GM18511 (cell line): ENCODE results near the gene FAM83G.
"Not testable (repeated sequence)": the region's sequence is repeated elsewhere in the genome, so short reads cannot be mapped to it uniquely, and the experiment has no call there.

Experiments used
- ATAC-seq: cut with Tn5 transposase; IDR thresholded peaks from one replicate; pipeline ENCODE4 v1.9.1; 2021; ENCODE audit warnings: mild to moderate bottlenecking, moderate library complexity; ENCODE audit not compliant: unreplicated experiment

FAM83G gene

DNA sequence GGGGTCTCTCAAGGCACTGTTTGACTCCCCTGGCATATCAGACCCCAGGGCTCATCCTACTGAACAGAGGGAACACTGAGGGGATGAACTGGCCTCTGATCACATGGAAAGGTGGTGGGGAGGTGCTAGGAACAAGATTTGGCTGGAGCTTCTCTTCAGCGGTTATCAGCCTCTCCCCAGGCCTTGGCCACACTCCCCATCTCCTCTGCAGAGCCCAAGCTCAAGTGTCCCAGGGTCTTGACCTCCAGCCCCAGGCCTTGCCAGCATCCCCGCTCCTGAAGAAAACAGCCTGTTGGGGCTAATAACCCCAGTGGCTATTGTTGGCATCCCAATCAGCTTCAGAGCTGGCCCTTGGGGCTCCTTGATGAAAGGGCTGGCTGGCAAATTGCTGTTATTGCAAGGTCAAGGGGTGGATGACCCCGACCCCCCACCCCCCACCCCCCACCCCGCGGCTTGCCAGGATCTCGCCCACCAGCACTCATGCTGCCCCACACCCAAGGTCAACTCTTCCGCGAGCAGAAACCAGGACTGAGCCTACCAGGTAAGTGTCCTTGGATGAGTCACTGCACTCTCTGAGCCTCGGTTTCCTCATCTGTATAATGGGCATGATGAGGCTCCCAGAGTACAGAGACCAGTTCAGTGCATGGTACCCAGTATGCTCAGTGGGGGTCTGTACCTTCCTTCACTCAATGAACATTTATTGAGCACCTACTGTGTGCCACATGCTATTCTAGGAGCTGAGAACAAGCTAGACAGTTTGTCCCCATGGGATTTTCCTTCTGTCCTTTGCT is 18.8 kb upstream of the FAM83G start:
- no peak for ATAC-seq

DNA sequence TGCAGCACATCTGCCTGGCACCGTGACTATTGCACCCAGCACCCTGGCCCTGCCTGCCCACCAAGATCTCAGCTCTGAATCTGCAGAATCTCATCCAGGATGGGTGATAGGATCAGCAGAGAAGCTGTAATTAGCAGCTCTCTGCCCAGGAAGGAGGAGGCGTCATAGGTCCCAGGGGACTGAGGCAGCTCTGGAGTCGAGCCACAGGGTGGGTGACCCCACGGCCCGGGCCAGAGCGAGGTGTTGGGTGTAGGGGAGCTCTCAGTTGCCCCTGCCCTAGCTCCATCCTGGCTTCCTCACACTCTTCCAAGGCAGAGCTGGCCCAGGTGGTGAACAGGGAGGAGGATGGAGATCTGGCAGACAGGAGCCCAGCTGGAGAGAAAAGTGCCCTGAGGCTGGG is 18.2 kb upstream of the FAM83G start:
- ATAC-seq, result no peak

DNA sequence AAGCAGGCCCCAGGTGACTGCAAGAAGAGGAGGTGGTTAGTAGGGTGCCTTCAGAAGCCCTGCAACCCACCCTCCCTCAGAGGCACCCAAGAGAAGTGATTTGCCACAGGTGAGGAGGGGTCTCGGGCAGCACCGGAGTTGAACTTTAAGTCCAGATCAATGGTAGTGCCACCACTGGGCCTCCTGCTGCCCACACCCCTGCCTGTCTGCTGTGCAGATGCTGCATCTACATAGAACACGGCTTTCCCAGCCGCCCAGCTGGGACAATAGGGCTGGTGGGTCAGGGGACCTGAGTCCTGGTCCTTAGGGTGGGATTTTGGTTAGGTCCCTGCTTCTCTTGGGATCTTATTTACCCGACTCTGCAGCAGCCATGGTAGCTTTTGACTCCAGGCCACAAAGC is 17.6 kb upstream of the FAM83G start:
- ATAC-seq, result no peak

DNA sequence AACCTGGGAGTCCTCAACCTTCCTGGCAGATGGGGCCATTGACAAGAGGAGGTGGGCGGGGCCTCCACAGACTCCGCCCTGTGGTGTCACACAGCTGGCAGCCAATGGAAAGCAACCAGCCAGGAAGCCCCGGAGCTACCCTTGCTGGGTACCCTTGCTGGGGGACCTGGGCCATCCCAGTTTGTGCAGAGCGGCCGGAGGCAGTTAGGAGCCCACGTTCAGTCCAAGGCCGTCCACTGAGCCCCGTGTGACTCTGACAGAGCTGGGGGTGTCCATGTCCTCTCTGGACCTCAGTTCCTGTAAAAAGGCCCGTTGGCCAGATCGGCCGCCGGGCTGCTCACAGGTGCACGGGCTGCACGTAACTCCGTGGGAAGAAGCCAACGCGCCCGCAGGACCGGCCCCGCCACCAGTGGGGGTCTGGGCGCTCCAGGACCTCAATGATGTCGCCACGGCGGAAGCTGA is 17.1 kb upstream of the FAM83G start:
- no peak for ATAC-seq

DNA sequence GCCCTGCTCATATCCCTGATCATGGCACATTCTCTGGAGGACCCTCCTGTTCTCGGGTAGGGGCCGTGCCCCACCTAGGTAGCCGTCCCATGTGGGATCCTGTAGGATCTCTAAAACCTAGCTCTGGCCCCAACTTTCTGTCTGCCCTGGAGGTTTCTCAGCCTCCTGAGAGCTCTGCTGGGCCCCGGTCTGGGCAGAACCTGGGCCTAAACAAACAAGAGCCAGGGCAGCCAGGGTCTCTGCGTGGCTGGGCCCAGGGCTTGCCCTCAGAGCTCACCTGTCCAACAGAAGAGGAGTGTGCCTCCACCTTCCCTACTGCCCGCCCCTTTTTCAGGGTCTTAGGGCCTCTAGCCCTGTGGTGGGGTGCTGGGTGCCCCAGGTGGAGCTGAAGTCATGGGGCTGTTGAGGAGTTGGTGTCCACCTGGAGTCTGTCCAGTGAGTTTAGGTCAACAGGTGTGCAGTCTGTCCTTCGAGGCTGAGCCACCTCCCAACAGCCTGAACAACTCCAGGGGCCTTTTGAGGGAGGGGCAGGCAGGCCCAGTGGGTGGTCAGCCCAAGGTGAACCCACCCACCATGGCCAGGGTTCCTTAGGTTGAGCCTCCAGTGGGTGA is 16.6 kb upstream of the FAM83G start:
- ATAC-seq, result not testable (repeated sequence)

DNA sequence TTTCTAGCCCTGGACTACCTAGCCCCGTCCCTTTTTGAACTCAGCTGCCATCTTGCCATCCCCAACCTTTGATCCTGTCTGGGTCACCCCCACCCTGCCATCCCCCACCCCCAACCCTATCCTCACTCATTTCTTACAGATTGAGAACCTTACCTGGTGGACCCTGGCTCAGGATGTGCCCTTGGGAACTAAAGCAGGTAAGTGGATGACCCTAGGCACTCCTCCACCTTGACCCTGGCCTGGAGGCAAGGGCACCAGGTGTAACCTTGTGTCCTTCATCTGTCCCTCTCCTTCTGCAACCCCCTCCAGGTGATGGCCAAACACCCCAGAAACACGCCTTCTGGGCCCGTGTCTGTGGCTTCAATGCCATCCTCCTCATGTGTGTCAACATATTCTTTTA is 15.5 kb upstream of the FAM83G start:
- ATAC-seq, result no peak

DNA sequence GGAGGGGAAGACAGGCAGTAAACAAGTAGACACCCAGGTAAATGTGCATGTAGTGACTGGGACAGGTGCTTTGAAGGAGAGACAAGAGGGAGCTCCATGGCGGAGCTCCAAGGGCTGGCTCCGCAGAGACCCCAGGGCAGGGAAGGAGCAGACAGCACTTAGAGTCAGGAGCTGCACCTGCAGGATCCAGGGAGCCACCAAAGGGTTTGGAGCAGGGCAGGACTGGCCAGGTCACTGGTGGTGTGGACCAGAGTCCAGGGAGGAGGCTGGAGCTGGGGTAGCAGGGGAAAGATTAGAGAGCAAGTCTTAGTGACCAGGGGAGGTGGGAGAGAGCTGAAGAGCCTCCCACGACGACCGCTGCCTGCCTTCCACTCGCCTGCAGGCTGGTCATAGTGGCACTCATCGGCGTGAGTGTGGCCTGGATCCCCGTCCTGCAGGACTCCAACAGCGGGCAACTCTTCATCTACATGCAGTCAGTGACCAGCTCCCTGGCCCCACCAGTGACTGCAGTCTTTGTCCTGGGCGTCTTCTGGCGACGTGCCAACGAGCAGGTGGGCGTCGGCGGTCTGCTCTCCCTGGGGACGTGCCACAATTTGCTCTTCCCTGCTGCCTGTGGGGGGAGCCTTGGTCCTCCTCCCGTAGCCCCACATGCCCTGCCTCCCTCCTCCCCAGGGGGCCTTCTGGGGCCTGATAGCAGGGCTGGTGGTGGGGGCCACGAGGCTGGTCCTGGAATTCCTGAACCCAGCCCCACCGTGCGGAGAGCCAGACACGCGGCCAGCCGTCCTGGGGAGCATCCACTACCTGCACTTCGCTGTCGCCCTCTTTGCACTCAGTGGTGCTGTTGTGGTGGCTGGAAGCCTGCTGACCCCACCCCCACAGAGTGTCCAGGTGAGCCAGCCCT is 14.7 kb upstream of the FAM83G start:
- no peak for ATAC-seq

DNA sequence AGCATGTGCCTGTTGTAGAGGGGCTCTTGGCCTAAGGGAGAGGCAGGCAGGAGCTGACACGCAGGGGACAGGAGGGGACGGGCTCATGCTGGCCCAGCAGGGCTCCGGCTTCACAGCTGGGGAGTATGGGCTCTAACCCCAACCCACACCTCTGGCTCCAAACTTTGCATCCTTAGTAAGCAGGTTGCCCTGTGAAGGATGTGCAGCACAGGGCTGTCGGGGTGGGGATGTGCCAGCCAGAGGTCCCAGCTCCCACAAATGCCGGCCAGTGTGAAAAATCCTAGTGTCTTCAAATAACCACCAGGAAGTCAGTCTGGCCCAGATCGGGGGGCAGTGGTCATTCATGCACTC is 14.0 kb upstream of the FAM83G start:
- ATAC-seq, result no peak

DNA sequence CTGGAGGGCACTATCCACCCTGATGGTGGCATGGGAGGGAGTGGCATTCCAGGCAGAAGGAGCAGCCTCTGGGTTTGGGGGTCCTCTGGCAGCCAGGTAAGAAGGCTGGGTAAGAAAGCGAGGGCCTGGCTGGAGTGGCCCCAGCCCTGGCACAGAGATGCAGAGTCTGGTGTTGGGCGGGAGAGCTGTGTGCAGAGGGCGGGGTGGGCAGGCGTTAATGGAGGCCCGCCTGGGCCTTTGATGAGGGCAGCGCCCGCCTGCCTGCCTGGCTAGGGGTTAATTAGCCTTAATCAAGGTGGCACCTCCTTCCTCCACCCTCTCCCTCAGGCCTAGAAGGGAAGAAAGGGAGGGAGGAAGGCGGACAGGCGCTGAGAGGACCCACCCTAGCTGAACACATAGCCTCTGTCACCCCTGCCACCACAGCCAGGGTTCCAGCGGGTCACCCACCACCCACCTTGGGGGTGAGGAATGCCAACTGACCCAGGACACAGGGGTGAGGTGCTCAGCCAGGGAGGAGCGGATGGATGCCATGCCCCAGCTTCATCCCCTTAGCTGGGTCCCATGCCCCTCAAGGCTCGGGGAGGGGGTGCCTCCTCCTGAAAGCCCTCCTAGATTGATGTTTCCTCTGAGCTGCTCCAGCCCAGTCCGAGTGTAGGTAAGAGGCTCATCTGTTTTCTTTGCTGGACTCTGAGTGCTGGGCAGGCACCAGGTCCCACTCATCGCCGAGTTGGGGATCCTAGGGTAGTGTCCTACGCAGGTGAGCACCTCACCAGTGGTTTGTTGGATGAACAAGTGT is 13.4 kb upstream of the FAM83G start:
- ATAC-seq, result no peak

DNA sequence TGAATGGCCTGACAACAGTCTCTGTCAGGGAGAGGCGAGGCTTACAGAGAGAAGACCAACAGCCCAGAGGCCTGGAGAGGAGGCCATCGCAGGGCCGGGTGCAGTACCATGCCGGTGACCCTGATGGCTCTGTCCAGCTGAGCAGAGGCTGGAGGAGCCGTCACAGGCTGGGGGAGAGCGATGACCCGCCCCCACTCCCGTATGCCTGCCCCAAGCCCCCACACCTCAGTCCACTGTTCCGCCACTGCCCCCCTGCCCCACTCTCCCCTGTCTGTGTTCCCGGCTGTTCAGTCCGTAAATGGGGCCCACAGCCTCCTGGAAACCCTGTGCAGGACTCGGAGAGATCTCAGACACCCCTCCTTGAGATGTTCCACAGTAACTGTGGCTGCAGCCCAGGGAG is 12.8 kb upstream of the FAM83G start:
- no peak for ATAC-seq

DNA sequence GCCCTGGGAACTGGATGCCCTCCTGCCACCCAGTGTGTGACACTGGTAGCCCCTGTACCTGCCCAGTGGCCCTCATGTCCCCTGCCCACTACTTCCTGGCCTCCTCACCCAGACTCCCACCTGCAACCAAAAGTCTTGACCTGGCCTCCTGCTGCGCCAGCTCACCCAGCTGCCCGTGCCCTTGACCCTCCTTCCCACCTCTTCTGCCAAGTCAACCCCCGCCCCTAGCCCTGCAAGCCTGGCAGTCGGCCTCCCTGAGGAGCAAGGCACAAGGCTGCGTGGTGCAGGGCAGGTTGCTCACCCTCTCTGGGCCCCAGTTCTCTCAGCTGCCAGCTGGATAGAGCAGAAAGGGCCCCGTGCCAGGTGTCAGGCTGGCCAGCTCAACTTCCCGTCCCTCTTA is 12.3 kb upstream of the FAM83G start:
- no peak for ATAC-seq

DNA sequence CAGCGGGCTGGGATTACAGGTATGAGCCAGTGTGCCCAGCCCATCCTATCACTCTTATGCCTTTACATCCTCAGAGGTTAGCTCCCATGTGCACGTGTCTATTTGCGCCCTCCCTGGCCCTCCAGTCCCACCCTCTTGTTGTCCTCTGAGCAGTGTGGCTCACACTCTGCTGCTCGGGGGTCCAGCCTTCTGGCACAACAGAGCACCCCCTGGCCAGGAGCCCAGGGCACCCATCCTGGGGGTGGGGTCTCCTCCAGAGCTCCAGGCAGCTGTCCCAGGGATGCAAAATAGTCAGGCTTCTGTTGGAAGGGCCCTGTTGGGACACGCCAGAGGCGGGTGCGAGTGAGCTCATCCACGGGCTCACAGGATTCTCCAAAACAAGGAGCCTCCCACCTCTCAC is 11.7 kb upstream of the FAM83G start:
- no peak for ATAC-seq

DNA sequence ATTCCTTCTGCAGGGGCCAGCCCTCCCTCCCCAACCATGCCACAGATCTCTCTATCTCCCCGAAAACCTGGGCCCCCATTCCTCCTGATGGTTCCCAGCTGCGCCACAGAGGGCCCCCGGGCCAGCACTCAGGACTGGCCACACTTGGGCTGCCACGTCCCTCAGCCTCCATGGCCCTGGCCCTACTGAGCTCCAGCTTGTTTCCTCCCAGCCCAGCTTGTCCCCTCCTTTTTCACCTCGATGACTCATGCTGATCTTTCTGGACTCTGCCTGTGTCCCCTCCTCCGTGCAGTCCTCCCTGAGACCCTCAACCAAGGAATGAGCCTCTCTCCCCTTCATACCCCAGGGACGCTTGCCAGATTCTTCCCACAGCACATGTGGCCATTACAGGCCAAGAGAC is 10.9 kb upstream of the FAM83G start:
- ATAC-seq, result no peak

DNA sequence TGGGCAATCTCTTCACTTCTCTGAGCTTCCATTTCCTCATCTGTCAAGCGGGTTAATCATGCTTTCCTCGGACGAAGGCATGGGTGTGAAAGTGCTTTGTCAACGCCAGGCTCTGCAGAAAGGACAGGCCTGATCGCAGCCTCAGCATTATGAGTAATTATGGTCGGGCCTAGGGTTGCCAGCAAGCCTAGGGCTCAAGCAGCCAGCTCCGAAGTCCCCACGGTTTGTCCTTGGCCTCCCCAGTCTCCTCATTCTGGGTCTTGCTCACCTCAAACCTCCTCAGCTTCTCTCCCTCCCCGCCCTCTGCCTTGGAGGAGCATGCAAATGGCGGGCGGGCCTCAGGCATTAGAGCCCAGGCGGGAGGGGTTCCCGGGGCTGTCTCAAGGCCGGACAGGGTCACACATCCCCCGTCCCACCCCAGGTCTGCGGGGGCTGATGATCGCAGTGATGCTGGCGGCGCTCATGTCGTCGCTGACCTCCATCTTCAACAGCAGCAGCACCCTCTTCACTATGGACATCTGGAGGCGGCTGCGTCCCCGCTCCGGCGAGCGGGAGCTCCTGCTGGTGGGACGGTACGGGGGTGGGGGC is 10.2 kb upstream of the FAM83G start:
- no peak for ATAC-seq

DNA sequence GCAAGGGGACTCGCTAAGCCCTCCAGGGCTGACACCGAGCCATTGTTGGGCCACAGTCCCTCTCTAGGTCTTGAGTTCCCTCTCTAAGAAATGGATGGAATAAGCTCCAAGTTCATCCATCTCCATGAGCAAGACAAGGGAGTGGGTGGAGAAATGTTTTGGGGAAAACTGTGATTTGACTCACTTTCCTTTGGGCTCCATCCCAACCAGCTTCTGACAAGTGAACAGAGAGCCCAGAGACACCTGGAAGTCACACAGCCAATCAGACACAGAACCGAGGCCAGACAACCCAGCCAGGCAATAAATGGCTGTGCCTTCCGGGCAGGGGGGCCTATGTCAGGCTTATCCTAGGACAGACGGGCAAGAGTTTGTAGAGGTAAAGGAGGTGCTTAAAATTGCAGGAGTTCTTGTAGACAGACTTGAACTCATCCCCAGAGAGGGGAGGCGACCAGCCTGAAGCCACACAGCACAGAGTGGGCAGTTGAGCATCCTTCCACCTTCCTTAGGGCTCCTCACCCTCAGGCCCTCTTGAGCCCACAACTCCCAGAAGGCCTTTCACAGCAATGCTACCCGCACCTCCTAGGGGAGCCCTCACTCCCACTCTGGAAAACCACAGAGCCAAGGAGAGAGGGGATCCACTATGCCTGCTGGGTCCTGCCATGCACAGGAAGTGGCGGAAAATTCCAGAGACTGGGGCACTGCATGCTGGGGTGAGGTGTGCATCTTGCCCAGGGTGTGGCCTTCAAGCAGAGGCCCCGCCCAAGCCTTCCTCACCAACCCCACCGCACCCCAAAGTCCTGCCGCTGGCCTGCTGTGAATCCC is 9.5 kb upstream of the FAM83G start:
- no peak for ATAC-seq

DNA sequence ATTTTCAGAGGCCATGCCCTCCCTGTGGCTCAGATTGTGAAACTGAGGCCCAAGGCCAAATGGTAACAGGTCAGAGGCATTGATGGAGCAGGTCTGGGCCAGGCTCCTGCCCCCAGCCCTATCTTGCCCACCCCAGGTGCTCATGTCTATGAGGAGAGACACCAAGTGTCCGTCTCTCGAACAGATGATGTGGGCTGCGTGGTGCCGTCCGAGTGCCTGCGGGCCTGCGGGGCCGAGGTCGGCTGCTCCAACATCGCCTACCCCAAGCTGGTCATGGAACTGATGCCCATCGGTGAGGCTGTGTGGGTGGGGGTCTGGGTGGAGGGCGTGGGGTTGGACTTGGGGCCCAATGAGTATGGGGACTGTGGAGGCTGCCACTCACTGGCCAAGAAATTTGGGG is 8.7 kb upstream of the FAM83G start:
- ATAC-seq, result no peak

DNA sequence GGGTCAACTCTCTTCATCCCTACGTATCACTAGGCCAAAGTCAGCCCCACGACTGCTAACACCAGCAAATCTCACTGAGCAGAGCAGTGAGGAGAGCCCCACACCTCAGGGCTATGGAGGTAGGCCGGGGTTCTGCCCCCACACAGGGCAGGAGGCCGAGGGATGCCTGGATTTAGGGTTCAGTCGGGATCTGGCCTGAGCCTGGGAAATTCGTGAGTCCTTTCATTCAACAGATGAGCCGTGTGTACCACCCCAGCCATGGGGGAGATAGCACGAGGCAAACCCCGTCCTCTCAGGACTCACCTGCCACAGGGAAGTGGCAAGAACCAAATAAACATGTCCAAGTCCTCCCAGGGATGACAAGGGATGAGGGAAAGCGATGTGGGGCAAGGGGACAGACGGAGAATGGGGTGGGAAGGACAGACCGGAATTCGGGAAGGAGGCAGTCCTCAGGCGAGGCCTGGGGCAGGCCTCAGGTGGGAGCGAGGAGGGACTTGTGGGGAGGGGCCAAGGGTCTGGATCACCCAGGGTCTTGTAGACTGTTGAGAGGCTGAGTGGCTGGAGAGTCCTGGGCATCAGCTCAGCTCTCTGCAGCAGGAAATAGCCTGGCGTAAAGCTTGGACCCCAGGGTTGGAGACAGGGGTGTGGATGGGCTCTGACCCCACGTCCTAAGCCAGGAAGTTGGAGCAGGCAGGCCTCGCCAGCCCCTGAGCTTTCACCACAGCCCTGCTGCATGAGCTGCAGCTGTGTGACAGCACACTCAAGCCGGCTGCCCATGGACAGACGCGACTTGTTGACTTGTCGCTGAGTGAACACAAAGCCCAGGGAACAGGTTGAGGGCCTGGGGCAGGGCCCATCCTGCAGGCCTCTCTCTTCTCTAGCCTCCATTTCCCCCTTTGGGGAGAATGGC is 7.9 kb upstream of the FAM83G start:
- no peak for ATAC-seq

DNA sequence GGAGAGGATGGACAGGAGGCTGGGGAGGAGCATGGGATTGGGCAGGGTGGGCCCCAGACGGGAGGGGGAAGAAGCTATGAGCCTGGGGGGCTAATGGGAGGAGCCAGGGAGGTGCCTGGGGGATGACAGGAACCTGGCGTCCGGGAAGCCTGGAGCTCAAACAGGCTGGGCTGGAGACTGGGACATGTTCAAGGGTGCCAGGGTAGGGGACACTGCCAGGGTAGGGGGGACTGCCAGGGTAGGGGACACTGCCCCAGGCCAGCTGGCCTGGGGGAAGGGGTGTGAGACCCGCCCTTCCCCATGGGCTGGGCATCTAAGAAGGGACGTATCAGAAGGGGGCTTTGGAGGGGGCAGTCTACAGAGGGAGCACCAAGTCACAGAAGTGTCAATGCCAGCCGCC is 7.0 kb upstream of the FAM83G start:
- no peak for ATAC-seq
